GM21526 (cell line): ENCODE results near the gene FRMD8.

Source experiments
- ATAC-seq: cut with Tn5 transposase; IDR thresholded peaks from one replicate; pipeline ENCODE4 v1.9.1; 2021; ENCODE audit warnings: moderate library complexity; ENCODE audit not compliant: unreplicated experiment, low FRiP score

Gene FRMD8

DNA sequence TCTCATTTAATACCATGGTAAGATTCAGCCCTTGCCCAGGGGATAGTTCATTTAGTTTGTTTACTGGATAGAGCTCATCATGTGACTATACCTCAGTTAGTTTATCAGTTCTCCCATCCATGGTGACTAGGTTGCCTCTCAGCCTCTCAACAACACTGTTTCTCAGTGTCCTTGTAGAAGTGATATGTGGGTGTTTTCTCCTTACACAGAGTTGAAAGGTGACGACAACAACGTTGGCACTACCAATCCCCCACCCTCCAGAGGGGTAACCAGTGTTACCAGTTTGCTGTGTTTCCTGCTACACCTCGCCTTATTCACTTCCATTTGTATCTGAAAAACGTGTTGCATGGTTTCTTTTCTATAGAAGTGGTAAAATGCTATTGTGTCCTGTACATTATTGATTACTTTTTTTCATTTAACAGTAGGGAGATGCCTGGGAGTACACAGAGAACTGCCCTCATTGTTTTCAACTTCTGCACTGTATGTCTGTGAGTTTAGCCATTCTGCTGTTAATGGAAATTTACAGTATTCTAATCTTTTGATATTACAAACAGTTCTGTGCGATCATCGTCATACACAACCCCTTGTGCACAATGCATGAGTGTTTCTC, 47.7 kb downstream of the FRMD8 start:
- ATAC-seq: no peak

DNA sequence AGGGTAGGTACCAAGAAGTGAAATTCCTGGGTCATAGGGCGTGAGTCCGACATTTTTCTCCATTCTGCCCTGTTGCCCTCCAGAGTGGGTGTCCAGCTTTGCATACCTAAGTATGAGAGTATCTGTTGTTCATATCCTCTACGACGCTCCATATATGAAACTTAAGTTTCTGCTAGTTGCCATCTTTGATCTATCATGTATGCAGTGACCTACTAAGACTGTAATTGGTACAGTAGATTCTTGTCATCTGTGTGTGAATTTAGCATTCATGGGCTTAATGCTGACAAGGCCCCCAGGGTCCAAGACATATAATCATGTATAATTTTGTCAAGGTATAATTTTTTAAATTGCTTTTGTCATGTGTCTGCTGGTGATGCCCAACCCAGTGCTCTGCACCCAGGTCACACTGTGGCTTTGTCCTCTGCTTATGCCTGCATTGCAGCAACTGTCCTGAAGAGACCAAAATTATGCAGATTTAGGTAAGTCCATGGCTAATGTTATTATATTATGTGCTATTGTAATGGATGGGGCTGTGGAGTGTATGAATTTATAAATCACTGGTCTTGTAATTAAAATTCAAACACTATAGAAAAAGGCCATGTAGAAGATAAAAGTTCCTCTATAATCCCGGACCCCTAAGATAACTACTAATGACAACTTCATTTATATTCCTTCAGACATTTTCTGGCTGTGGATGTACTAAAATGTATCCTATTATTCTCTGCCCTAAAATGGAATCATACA, 48.4 kb downstream of the FRMD8 start:
- no peak for ATAC-seq

DNA sequence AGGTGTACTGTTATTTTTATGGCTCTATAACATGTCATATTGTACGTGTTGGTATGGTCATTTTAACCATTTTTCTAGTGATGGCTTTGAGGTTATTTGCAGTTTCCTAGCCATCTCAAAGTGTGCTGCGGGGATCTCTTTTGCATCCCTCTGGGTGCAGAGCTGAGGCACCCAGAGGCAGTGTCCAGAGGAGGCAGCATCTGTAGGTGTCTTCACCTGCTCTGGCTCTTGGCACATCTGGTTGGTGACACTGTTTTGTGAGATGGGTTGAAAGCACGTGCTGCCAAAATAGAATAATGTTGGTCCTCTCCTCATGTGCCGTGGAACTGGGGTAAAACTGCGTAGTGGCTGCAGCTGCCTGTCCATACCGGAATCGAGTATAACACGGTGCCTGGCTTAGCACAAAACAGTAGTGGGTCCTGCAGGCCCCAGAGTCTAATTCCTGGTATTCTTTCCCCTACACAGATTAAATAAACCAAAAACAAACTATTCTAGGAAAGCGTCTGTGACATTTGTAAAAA, 49.0 kb downstream of the FRMD8 start:
- ATAC-seq: no peak

DNA sequence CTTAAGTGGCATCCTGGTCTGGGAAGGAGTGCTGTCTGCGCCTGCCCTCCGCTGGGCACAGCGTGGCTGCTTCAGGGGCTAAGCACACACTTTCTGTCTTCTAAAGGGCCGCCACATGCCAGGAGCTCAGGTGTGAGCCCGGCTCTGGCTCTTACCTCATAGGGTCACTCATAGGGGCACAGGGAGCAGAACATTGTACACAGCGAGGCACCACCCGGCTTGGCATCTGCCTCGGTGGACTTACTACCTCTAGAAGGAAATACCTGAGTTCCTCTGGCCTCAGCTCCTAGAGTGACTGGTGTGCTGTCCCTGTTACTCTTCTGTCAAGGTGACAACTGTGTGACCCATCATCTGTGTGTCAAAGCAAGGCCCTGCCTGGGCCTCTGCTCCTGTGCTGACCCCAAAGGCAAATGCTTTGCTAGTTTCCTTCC, 49.6 kb downstream of the FRMD8 start:
- ATAC-seq: no peak

DNA sequence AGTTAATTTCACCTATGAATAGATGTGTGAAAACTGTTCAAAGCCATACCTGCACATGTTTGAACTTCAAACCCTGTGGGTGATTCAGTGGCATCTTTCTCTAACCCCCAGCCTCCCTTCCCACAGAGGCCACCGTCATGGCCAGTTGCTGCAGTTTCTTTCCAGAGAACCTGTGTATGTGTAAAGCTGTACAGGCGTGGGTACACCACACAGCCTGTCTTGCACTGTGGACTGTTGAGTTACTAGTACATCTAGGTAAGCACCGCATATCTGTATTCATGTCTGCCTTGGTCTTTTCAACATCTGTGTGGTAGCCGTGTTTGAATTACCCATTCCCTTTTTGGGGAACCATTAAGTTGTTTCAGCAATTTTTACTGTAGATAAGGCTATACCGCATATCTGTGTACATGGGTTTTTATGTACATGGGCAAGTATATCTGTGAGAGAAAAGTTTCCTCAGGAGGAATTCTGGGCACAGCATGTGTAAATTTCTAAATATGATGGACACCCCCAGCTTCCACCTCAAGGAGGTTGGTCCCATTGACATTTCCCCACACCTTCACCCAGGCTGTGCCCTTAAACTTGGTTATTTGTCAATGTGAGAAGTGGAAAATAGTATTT, 50.1 kb downstream of the FRMD8 start:
- ATAC-seq: no peak

DNA sequence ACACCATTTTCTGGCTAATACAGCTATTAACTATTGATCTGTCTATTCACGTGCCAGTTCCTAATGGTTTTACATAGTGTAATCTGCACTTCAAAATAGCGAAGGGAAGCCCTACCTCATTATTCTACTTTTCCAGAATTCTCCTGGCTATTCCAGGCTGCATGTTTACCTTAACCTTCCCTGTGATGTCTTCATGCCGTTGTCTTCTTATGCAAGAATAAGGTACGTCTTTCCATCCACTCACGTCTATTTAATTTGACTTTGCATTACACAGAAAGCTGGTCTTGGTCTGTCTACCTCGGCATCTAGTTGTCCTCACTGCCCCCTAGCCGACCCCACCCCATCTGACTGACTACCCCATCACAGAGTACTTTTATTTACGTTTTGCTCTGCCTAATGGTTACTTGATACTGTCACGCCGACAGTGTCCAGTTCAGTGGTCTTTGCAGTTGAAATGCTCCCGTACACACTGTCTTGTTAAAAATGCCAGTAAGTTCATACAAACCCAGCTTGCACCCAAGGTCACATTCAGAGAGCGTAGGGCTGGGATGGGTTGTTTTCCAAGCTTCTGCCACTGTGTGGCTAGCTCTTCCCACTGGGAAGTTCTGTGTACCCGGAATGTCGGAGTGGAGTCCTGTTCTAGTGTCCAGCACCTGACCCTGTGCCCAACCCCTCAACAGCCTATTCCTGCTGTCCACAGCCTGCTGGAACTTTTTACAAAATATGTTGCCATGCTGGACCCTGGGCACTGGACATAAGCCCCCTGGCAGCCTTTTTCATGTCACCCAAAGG, 51.2 kb downstream of the FRMD8 start:
- no peak for ATAC-seq

DNA sequence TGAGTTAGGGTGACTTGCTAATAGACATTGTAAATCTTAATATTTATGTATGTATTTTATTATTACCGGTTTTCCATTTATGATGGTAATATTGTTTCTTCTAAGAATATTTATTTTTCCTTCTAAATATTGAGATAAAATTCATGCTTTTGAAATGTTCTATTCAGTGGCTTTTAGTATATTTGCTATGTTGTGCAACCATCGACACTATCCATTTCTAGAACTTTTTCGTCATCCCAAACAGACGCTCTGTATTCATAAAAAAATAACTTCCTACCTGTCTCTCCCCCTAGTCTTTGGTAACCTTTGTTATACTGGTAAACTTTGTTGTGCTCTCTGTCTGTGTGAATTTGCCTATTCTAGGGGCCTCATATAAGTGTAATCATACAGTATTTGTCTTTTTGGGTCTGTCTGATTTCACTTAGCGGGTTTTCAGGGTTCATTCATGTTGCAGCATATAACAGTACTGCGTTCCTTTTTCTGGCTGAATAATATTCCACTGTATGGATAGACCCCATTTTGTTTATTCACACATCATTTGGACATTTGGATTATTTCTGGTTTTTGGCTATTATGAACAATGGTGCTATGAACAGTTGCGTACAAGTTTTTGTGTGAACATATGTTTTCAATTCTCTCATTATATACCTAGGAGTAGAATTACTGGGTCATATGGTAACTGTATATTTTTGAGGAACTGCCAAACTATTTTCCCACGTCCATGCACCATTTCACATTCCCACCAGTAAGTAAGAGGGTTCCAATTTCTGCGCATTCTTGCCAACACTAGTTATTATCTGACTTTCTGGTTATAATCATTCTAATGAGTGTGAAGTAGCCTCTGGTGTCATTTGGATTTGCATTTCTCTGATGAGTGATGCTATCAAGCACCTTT, 52.1 kb downstream of the FRMD8 start:
- ATAC-seq: no peak

DNA sequence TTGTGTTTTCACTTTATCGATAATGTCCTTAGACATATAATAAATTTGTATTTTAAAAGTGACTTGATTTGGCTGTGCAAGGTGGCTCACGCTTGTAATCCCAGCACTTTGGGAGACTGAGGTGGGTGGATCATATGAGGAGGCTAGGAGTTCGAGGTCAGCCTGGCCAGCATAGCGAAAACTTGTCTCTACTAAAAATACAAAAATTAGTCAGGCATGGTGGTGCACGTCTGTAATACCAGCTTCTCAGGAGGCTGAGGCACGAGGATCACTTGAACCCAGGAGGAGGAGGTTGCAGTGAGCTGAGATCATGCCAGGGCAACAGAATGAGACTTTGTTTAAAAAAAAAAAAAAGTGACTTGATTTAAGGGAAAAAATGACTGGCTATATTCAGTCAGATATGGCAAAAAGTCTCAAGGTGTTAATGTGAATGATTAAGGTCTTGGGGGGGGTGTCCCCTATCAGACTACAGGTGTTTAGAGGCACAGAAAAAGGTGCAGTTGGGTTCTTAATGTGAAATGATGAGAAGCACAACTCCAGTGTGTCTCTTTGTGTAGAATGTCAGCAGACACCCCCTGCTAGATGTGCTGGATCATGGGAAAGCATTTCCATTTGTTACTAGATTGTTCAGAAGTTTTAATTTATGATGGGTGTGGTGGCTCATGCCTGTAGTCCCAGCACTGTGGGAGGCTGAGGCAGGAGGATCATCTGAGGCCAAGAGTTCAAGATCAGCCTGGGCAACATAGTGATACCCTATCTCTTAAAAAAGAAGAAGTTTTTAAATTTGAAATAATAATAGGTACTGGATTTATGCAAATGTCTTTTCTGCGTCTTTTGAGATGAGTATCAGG, 53.1 kb downstream of the FRMD8 start:
- ATAC-seq: no peak

DNA sequence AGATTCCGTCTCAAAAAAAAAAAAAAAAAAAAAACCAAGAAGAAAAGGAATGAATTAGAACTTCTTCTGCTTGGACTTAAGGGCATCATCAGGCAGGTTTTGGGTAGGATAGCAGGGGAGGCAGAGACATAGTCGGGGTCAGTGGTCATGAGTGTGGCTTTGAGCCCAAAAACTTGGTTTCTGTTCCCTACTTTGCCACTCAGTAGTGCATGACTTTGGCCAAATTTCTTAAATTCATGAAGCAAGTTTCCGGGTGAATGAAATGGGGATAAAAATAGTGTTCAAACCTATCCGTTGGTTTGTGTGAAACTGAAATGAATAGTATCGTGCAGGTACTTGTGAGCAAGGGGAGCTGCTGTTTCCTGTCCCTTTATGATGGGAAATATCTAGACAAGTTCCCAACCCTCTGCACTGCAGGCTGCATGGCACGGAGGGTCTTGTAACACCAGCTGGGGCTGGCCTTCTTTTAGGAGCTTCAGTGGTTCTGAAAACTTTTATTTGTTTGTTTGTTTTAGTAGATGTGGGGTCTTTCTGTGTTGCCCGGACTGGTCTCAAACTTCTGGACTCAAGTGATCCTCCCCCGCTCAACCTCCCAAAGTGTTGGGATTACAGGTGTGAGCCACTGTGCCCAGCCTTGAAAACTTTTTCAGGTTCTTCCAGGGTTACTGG, 54.5 kb downstream of the FRMD8 start:
- no peak for ATAC-seq

DNA sequence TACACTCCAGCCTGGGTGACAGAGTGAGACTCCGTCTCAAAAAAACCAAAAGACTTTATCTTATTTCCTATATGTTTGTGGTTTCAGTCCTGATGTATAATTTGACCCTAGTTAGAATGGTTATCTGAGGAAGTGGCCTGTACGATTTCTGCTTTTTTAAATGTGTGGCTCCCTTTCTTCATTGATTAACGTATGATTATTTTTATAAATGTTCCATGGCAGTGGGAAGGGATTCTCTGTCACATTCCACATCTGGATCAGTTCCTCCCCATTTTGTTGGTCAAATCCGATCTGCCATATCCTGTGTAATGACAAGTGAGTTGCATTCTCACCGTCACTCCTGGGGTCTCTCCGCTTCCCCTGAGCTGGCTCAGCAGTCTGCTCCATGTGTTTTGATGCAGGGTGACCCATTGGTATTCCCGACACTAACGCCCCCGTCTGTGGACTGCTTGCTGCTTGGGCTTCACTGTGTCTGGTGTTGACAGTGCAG, 56.5 kb downstream of the FRMD8 start:
- ATAC-seq: no peak

DNA sequence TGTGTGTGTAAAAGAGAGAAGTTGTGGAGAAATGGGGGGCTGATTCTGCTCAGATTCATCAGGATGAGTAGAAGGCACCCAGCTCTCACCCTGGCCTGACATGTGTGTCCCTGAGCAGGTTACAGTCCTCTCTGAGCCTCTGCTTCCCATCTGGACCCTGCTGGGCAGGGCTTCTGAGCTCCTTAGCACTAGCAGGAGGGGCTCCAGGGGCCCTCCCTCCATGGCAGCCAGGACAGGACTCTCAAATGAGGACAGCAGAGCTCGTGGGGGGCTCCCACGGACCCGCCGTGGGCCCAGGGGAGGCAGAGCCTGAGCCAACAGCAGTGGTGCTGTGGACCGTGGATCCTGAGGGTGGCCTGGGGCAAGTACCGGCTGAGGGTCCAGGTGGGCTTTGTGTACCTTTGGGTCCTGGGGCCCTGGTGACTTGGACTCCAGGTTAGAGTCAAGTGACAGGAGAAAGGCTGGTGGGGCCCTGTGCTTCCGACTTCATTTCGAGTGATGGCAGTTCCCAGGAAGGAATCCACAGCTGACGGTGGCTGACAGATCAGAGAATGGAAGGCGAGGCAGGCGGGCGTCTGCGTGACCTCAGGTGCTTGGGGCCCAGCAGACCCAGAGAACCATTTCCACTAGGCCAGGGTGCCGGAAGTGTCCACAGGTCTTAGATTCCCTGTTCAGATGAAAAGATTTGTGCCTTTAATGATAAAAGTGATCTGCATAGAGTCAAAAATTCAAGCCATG, 58.0 kb downstream of the FRMD8 start:
- no peak for ATAC-seq

DNA sequence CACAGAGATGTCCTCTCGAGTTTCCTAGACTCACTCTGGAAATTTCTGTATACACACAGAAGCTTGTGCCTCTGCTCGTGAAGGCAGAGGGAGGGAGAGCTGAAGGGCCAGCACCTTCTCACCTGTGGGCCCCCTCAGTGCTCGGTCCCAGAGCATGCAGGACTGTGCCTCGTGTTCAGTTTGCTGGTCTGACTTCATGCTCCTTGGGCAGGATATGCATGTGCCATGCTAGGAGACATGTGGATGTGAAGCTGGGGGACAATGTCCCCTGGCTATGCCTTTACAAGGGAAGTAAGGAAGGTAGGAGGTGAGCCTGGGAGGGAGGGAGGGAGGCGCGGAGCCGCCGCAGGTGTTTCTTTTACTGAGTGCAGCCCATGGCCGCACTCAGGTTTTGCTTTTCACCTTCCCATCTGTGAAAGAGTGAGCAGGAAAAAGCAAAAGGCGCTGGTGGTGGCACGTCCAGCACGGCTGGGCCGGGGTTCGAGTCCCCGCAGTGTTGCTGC, 58.7 kb downstream of the FRMD8 start:
- no peak for ATAC-seq

DNA sequence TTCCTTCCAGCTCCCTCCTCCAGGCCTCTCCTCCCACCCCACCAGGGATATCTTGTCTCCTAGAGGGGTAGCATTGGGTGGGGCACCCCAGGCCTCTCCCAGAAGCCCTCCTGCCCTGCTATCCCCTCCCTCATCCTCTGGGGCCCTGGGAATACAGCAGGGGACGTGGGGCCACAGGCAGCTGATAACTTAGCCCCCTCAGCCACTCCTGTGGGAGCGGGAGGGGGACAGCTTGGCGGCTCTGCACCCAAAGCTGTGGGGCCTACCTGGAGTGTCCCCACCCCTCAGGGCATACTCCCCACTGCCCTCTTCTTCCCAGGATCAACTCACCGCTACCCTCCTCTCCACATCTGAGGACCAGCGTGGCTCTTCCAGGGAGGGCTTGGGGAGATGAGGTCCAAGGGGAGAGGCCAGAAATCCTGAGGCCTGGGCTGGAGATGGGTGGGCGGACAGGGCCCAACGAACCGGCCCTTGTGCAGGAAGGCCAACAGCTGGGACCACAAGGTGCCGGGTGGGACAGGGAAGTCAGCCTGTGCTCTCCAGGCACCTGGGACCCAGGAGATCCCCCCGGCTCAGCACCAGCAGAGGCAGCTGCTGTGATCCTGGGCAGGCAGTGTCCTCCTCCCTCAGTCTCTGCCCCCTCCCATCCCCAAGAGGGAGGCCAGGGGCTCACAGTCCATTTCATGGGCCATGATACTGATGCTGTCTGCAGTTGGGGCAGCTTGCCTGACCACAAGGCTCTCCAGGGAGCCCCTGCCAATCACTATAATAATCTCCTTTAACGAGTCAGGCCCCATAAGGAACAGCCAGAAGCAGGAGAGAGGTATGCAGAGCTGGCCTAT, 59.4 kb downstream of the FRMD8 start:
- ATAC-seq: no peak

DNA sequence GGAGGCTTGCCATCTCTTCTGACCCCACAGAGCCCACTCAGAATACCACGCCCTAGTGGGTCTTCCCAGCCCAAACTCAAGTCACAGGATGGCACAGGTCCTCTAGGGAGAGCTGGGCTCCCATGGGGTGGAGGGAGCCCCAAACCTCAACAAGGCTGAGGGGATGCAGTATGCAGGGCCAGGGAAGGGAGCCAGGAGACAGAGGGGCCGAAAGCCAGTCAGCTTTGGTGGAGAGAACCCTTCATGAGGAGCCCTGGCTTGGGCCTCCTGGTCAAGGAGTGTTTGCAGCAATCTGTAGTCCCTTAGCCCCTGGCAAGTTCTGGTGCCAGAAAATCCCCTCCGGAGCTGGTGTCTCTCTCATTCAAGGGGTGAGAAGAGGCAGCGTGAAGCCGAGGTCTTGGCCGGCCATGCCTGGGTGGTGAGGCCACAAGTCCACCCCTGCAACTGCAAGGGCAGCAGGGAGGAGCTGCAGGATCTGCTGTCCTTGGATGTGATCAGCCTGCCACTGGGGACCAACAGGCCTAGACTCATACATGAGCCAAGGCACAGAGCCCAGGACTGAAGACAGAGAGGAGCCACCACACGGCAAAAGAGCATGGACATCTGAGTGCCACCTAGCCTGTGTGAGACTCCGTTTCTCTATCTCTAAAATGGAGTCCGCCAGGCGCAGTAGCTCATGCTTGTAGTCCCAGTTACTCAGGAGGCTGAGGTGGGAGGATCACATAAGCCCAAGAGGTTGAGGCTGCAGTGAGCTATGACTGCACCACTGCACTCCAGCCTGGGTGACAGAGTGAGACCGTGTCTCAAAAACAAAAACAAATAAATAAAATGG, 60.2 kb downstream of the FRMD8 start:
- ATAC-seq: no peak

DNA sequence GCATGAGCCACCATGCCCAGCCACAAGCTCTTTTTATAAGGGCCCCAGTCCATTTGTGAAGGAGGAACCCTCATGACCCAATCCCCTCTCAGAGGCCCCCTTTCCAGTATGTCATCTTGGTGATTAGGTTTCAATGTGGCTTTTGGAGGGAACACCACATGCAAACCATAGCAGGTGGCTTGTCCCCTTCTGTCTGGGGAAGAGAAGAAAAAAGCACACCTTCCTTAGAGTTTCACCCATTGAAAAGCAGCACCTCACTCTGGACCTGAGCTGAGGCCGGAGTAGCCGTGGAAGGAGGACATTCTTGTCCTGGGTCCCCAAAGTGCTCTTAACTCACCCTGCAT, 61.6 kb downstream of the FRMD8 start:
- no peak for ATAC-seq
